Natural killer cell (primary cell): ENCODE measurements around the gene ASMTL. TPM values are rescaled to one million over a fixed set of nuclear protein-coding genes. Genes with fewer than 3 reads are reported as not detected.
"Not testable (repeated sequence)": the region's sequence is repeated elsewhere in the genome, so short reads cannot be mapped to it uniquely, and the experiment has no call there.

Experiments used
- ATAC-seq, 3 donors: fragments of 150-1000 bp in 2 of 3; fragments of 200-7000 bp in 1 of 3; cut with Tn5 transposase; 1 replicate in 1 of 3; 2 replicates in 2 of 3; pipeline ENCODE4 v1.10.0; 2021; ENCODE audit warnings: mild to moderate bottlenecking in 2 of 3, moderate library complexity in 2 of 3
- DNase-seq, 2 donors: peaks; one replicate each; pipeline versions ENCODE4 v3.0.0 to v3.0.0-alpha.2; 2013 to 2021; ENCODE audit warnings: mixed read lengths in 1 of 2
- H3K27ac ChIP-seq: one replicate; pipeline ENCODE4 v1.5.1; 2013; ENCODE audit warnings: mild to moderate bottlenecking, low read length
- H3K27me3 ChIP-seq: one replicate; pipeline ENCODE4 v1.6.1; 2013; ENCODE audit warnings: low read length; ENCODE audit not compliant: control insufficient read depth, insufficient read depth
- H3K36me3 ChIP-seq: one replicate; pipeline ENCODE4 v1.6.1; 2013; ENCODE audit warnings: low read length; ENCODE audit not compliant: control insufficient read depth, insufficient read depth
- H3K4me1 ChIP-seq: one replicate; pipeline ENCODE4 v1.6.1; 2013; ENCODE audit warnings: low read length; ENCODE audit not compliant: control insufficient read depth, insufficient read depth
- H3K4me3 ChIP-seq: one replicate; pipeline ENCODE4 v1.5.1; 2013; ENCODE audit warnings: low read length
- H3K9me3 ChIP-seq: one replicate; pipeline ENCODE4 v1.6.1; 2013; ENCODE audit warnings: low read length; ENCODE audit not compliant: control insufficient read depth, insufficient read depth
- H3K27ac Mint-ChIP-seq, 2 donors: one replicate each; pipeline ENCODE4 v1.8.0; 2022; ENCODE audit warnings: mild to moderate bottlenecking in 2 of 2, mixed read lengths in 2 of 2, moderate library complexity in 1 of 2
- H3K27me3 Mint-ChIP-seq, 2 donors: one replicate each; pipeline ENCODE4 v1.8.0; 2022; ENCODE audit warnings: low read depth in 2 of 2, mixed read lengths in 2 of 2
- H3K36me3 Mint-ChIP-seq: one replicate; pipeline ENCODE4 v1.8.0; 2022; ENCODE audit warnings: mixed read lengths
- H3K4me1 Mint-ChIP-seq, 2 donors: one replicate each; pipeline ENCODE4 v1.8.0; 2022; ENCODE audit warnings: mixed read lengths in 2 of 2
- H3K4me3 Mint-ChIP-seq: one replicate; pipeline ENCODE4 v1.8.0; 2022; ENCODE audit warnings: mild to moderate bottlenecking, moderate library complexity, mixed read lengths
- H3K9me3 Mint-ChIP-seq, 2 donors: one replicate each; pipeline ENCODE4 v1.8.0; 2022; ENCODE audit warnings: mixed read lengths in 2 of 2
- WGBS: methylation state at CpG from one replicate; pipeline ENCODE4 v1.1.7; 2013; ENCODE audit warnings: missing lambda C conversion rate; ENCODE audit not compliant: insufficient coverage; 5-methylcytosine and 5-hydroxymethylcytosine counted together
- intact Hi-C: fragments of 100-400 bp; cut with micrococcal nuclease; formaldehyde crosslinking; loops from one replicate; pipeline ENCODE4 v1.14.2; 2022
- total RNA-seq, 4 donors: library from RNA; stranded (reverse); fragments of 120-200 nt in 1 of 4; gene quantifications; one replicate each; pipeline versions ENCODE4 v1.2.3 to v1.2.4, GENCODE V29; 2013 to 2022
- TF ChIP-seq, protein P1 (sequence below): fragments of 200-600 bp; IDR thresholded peaks from one replicate; pipeline ENCODE4 v1.8.0; 2022; ENCODE audit warnings: antibody characterized with exemption

Gene ASMTL
- total RNA-seq, 3 donors from 2014 or later (not counting 1 experiment from before 2014, with no cell fraction given) = 58.5 to 80.3 (median 66.1) TPM

DNA sequence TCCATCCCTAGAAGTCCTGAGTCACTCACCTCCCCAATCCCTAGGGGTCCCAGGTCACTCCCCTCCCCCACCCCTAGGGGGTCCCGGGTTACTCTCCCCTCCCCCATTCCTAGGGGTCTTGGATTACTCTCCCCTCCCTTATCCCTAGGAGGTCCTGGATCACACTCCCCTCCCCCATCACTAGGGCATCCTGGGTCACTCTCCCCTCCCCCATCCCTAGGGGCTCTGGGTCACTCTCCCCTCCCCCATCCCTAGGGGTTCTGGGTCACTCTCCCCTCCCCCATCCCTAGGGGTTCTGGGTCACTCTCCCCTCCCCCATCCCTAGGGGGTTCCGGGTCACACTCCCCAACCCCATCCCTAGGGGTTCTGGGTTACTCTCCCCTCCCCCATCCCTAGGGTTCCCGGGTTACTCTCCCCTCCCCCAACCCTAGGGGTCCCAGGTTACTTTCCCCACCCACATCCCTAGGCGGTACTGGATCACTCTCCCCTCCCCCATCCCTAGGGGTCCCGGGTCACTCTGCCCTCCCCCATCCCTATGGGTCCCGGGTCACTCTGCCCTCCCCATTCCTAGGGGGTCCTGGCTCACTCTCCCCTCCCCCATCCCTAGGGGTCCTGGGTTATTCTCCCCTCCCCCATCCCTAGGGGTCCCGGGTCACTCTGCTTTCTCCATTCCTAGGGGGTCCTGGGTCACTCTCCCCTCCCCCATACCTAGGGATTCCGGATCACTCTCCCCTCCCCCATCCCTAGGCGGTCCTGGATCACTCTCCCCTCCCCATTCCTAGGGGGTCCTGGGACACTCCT, 2.1 kb downstream of the ASMTL start:
- no peak overlapping the region for H3K27ac ChIP-seq
- peaks cover 42% of the 10 kb centered on the region for H3K4me1 ChIP-seq
- H3K36me3 ChIP-seq = no peaks in the 10 kb centered on the region
- Mint-ChIP-seq H3K27ac (peak overlapping the region in 1 of 2 donors; percentile 92), H3K4me1 (peaks cover 27 to 69% of the 10 kb centered on the region in 2 donors), H3K27me3 (no peaks in the 10 kb centered on the region), H3K9me3 (peaks cover 7 to 10% of the 10 kb centered on the region in 2 donors), H3K36me3 (peaks cover 7% of the 10 kb centered on the region), H3K4me3 (no peak overlapping the region)
- no peaks in the 10 kb centered on the region for H3K9me3 ChIP-seq
- intact Hi-C loops = no loop called here
- TF ChIP-seq, protein P1, sequence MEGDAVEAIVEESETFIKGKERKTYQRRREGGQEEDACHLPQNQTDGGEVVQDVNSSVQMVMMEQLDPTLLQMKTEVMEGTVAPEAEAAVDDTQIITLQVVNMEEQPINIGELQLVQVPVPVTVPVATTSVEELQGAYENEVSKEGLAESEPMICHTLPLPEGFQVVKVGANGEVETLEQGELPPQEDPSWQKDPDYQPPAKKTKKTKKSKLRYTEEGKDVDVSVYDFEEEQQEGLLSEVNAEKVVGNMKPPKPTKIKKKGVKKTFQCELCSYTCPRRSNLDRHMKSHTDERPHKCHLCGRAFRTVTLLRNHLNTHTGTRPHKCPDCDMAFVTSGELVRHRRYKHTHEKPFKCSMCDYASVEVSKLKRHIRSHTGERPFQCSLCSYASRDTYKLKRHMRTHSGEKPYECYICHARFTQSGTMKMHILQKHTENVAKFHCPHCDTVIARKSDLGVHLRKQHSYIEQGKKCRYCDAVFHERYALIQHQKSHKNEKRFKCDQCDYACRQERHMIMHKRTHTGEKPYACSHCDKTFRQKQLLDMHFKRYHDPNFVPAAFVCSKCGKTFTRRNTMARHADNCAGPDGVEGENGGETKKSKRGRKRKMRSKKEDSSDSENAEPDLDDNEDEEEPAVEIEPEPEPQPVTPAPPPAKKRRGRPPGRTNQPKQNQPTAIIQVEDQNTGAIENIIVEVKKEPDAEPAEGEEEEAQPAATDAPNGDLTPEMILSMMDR = no peak
- DNase-seq (peak in 1 of 2 donors; percentile 18), ATAC-seq (no peak)
- WGBS = 76% methylated on average over 9 of the region's 9 CpGs
- H3K27me3 ChIP-seq = no peaks in the 10 kb centered on the region
- no peak overlapping the region for H3K4me3 ChIP-seq

- H3K36me3 ChIP-seq = no peaks in the 10 kb centered on the region
- no peak for DNase-seq
- WGBS = 100% methylated on average over 2 of the region's 2 CpGs
- ATAC-seq = no peak
- H3K27ac ChIP-seq = no peak overlapping the region
- peaks cover 37% of the 10 kb centered on the region for H3K4me1 ChIP-seq
- H3K9me3 ChIP-seq = no peaks in the 10 kb centered on the region
- TF ChIP-seq, protein P1 = no peak
- peak overlapping the region; percentile 7 for H3K4me3 Mint-ChIP-seq
- H3K27me3 ChIP-seq = no peaks in the 10 kb centered on the region
- peaks cover 7% of the 10 kb centered on the region for H3K36me3 Mint-ChIP-seq
- intact Hi-C loops = no loop called here
- peaks cover 33 to 74% of the 10 kb centered on the region in 2 donors for H3K4me1 Mint-ChIP-seq
- no peak overlapping the region for H3K4me3 ChIP-seq
- peak overlapping the region in 1 of 2 donors; percentile 92 for H3K27ac Mint-ChIP-seq
- H3K27me3 Mint-ChIP-seq = no peaks in the 10 kb centered on the region
- peaks cover 9 to 10% of the 10 kb centered on the region in 2 donors for H3K9me3 Mint-ChIP-seq
Observed at GRCh38 chrX:1449823-1450149, 2.9 kb downstream of the ASMTL start.

- WGBS = 87% methylated on average over 9 of the region's 9 CpGs
- DNase-seq (no peak), ATAC-seq (no peak)
- Histone ChIP-seq H3K36me3 (no peaks in the 10 kb centered on the region), H3K27ac (no peak overlapping the region), H3K4me3 (no peak overlapping the region), H3K4me1 (peaks cover 33% of the 10 kb centered on the region), H3K9me3 (no peaks in the 10 kb centered on the region), H3K27me3 (no peaks in the 10 kb centered on the region)
- Mint-ChIP-seq H3K4me1 (peaks cover 38 to 78% of the 10 kb centered on the region in 2 donors), H3K4me3 (peak overlapping the region; percentile 7), H3K27me3 (no peaks in the 10 kb centered on the region), H3K9me3 (peaks cover 10% of the 10 kb centered on the region in 2 donors), H3K36me3 (peaks cover 7% of the 10 kb centered on the region), H3K27ac (peak overlapping the region; percentile 72 to 92)
- intact Hi-C loops = no loop called here
- TF ChIP-seq, protein P1 = no peak
Observed at GRCh38 chrX:1449036-1449822, 3.5 kb downstream of the ASMTL start.

DNA sequence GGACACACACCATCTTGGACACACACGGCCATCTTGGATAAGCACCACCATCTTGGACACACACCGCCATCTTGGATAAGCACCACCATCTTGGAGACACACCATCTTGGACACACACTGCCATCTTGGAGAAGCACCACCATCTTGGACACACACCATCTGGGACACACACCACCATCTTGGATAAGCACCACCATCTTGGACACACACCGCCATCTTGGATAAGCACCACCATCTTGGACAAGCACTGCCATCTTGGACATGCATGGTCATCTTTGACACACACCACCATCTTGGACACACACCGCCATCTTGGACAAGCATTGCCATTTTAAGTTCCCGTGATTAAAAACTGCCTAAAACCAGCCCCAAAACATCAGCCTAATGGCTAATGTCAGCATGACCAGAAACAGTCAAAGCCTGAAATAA, 4.1 kb downstream of the ASMTL start:
- H3K4me3 Mint-ChIP-seq, H3K4me3 ChIP-seq, H3K27me3 ChIP-seq, H3K27ac ChIP-seq, intact Hi-C loops, H3K9me3 ChIP-seq, DNase-seq, H3K36me3 Mint-ChIP-seq, H3K36me3 ChIP-seq, ATAC-seq, H3K27me3 Mint-ChIP-seq: not testable (repeated sequence)
- H3K4me1 ChIP-seq = peaks cover 32% of the 10 kb centered on the region
- WGBS = 95% methylated on average over 5 of the region's 5 CpGs
- peaks cover 10% of the 10 kb centered on the region in 2 donors for H3K9me3 Mint-ChIP-seq
- H3K27ac Mint-ChIP-seq = peak overlapping the region; percentile 72 to 92
- peaks cover 45 to 82% of the 10 kb centered on the region in 2 donors for H3K4me1 Mint-ChIP-seq

DNA sequence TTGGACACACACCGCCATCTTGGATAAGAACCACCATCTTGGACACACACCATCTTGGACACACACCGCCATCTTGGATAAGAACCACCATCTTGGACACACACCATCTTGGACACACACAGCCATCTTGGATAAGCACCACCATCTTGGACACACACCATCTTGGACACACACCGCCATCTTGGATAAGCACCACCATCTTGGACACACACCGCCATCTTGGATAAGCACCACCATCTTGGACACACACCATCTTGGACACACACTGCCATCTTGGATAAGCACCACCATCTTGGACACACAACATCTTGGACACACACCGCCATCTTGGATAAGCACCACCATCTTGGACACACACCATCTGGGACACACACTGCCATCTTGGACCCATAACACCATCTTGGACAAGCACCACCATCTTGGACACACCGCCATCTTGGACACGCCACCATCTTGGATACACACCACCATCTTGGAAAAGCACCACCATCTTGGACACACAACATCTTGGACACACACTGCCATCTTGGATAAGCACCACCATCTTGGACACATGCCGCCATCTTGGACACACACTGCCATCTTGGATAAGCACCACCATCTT, 4.6 kb downstream of the ASMTL start:
- DNase-seq, H3K36me3 Mint-ChIP-seq, ATAC-seq, H3K27me3 Mint-ChIP-seq, intact Hi-C loops, H3K27me3 ChIP-seq, H3K4me3 ChIP-seq, H3K36me3 ChIP-seq, H3K9me3 ChIP-seq, H3K4me3 Mint-ChIP-seq, H3K27ac ChIP-seq: not testable (repeated sequence)
- peak overlapping the region; percentile 72 to 92 for H3K27ac Mint-ChIP-seq
- WGBS = 97% methylated on average over 8 of the region's 8 CpGs
- H3K9me3 Mint-ChIP-seq = peaks cover 10% of the 10 kb centered on the region in 2 donors
- H3K4me1 ChIP-seq = peaks cover 28% of the 10 kb centered on the region
- peaks cover 45 to 81% of the 10 kb centered on the region in 2 donors for H3K4me1 Mint-ChIP-seq
